A673 (cell line): Measurements from ENCODE around the gene ADAMTS3.

Experiments
- CTCF ChIP-seq: fragments of 300-800, 200-600 bp; sonication (generic); conservative IDR thresholded peaks from 2 replicates; pipeline ENCODE4 v1.5.1; 2017; ENCODE audit warnings: low read depth, mild to moderate bottlenecking, antibody characterized with exemption, low read length, moderate library complexity, mixed read lengths
- EZH2 ChIP-seq: fragments of 200-600 bp; sonication (generic); IDR thresholded peaks from 2 replicates; pipeline ENCODE4 v1.6.1; 2017; ENCODE audit warnings: borderline replicate concordance, low read depth, mild to moderate bottlenecking, mixed read lengths, antibody characterized with exemption, low read length; ENCODE audit not compliant: poor library complexity, severe bottlenecking

- no peak for TF ChIP-seq CTCF
- no peak for TF ChIP-seq EZH2
These were observed 267.3 kb downstream of the ADAMTS3 start for GRCh38 chr4:72301759-72302158.
